Neuronal stem cell (in vitro differentiated cells): ENCODE results near the gene STRN4. TPM values are rescaled to one million over a fixed set of nuclear protein-coding genes. Genes with fewer than 3 reads are reported as not detected.

Experiments
- DNase-seq: peaks from one replicate; pipeline ENCODE4 v3.0.0-alpha.2; 2013; ENCODE audit warnings: low spot score
- H2AFZ ChIP-seq: one replicate; pipeline ENCODE4 v1.6.1; 2013; ENCODE audit warnings: mild to moderate bottlenecking, low read length, inconsistent platforms
- H2AK5ac ChIP-seq: 2 replicates; pipeline ENCODE4 v1.6.1; 2013; ENCODE audit warnings: low read depth, mild to moderate bottlenecking, inconsistent platforms, low read length, moderate library complexity, mixed read lengths
- H2BK120ac ChIP-seq: 2 replicates; pipeline ENCODE4 v1.6.1; 2013; ENCODE audit warnings: low read depth, mild to moderate bottlenecking, inconsistent platforms, low read length, moderate library complexity, mixed read lengths
- H2BK12ac ChIP-seq: one replicate; pipeline ENCODE4 v1.6.1; 2013; ENCODE audit warnings: low read length, inconsistent platforms
- H2BK15ac ChIP-seq: 2 replicates; pipeline ENCODE4 v1.6.1; 2013; ENCODE audit warnings: mild to moderate bottlenecking, low read length, inconsistent platforms, mixed read lengths
- H2BK5ac ChIP-seq: one replicate; pipeline ENCODE4 v1.6.1; 2013; ENCODE audit warnings: inconsistent platforms, mild to moderate bottlenecking, low read length, moderate library complexity
- H3K14ac ChIP-seq: one replicate; pipeline ENCODE4 v1.6.1; 2013; ENCODE audit warnings: low read length, inconsistent platforms
- H3K18ac ChIP-seq: 2 replicates; pipeline ENCODE4 v1.6.1; 2013; ENCODE audit warnings: low read length, inconsistent platforms
- H3K23ac ChIP-seq: 2 replicates; pipeline ENCODE4 v1.6.1; 2013; ENCODE audit warnings: low read depth, mild to moderate bottlenecking, mixed read lengths, low read length, inconsistent platforms; ENCODE audit not compliant: poor library complexity
- H3K27ac ChIP-seq: replicated peaks from 3 replicates; pipeline ENCODE4 v1.5.1; 2013; ENCODE audit warnings: low read length, inconsistent platforms
- H3K27me3 ChIP-seq, 3 experiments: 2 replicates each; pipeline ENCODE4 v1.6.1; 2013; ENCODE audit warnings: low read length in 3 of 3, mild to moderate bottlenecking in 2 of 3, inconsistent platforms in 1 of 3, low read depth in 1 of 3, mixed read lengths in 1 of 3, moderate library complexity in 1 of 3; ENCODE audit not compliant: control insufficient read depth in 3 of 3, insufficient read depth in 3 of 3
- H3K36me3 ChIP-seq, 2 donors: replicated peaks in 1 of 2; 2 replicates each; pipeline ENCODE4 v1.6.1; 2013; ENCODE audit warnings: low read length in 2 of 2; ENCODE audit not compliant: control insufficient read depth in 2 of 2, insufficient read depth in 2 of 2
- H3K4ac ChIP-seq: 2 replicates; pipeline ENCODE4 v1.6.1; 2013; ENCODE audit warnings: inconsistent platforms, mild to moderate bottlenecking, low read length, moderate library complexity
- H3K4me1 ChIP-seq, 2 donors: 1 replicate in 1 of 2; 2 replicates in 1 of 2; pipeline ENCODE4 v1.6.1; 2013; ENCODE audit warnings: low read length in 2 of 2, low read depth in 1 of 2; ENCODE audit not compliant: control insufficient read depth in 2 of 2, insufficient read depth in 1 of 2
- H3K4me2 ChIP-seq: one replicate; pipeline ENCODE4 v1.6.1; 2013; ENCODE audit warnings: mild to moderate bottlenecking, low read length, inconsistent platforms; ENCODE audit not compliant: insufficient read depth, poor library complexity, severe bottlenecking
- H3K4me3 ChIP-seq, 2 donors: 2 replicates each; pipeline ENCODE4 v1.5.1; 2013; ENCODE audit warnings: low read length in 2 of 2, mild to moderate bottlenecking in 2 of 2, inconsistent platforms in 1 of 2, moderate library complexity in 1 of 2
- H3K79me1 ChIP-seq: one replicate; pipeline ENCODE4 v1.6.1; 2013; ENCODE audit warnings: low read depth, mild to moderate bottlenecking, inconsistent platforms, low read length, moderate library complexity
- H3K9ac ChIP-seq: one replicate; pipeline ENCODE4 v1.6.1; 2013; ENCODE audit warnings: mild to moderate bottlenecking, low read depth, low read length, inconsistent platforms; ENCODE audit not compliant: poor library complexity
- H3K9me3 ChIP-seq, 2 donors: replicated peaks in 1 of 2; 2 replicates each; pipeline versions ENCODE3 to v1.6.1; 2013; ENCODE audit warnings: low read length in 2 of 2, mild to moderate bottlenecking in 2 of 2, inconsistent platforms in 1 of 2, low read depth in 1 of 2, mixed read lengths in 1 of 2, moderate library complexity in 1 of 2; ENCODE audit not compliant: control insufficient read depth in 2 of 2, insufficient read depth in 1 of 2
- H4K8ac ChIP-seq: one replicate; pipeline ENCODE4 v1.6.1; 2013; ENCODE audit warnings: low read depth, mild to moderate bottlenecking, inconsistent platforms, low read length, moderate library complexity
- H4K91ac ChIP-seq: one replicate; pipeline ENCODE4 v1.6.1; 2013; ENCODE audit warnings: low read length, low read depth, mild to moderate bottlenecking, inconsistent platforms; ENCODE audit not compliant: poor library complexity
- small RNA-seq: library from polyadenylated mRNA; stranded (forward); fragments of <200 nt; extraction: miRNeasy Mini kit (QIAGEN cat#:217004); gene quantifications from one replicate; pipeline ENCODE3, GENCODE V24; 2013; ENCODE audit not compliant: insufficient read depth

The STRN4 gene

DNA sequence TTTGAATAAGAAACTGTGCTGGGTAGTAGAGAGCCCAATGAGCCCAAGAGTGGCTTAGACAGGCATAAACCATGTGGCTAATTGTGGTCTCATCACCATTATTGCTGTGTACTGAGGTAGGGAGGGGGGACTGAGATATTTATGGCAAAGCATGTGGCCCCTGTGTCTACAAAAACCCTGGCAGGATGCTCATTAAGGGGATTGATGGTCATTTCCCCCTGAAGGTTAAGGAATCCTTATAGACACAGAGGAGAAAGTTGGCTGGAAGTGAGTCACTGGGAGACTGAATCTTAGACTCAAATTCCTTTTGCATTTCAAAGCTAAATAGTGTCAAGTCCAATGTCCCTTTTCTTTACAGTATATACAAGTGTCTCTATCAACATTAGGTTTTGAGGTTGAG, 75.4 kb downstream of the STRN4 start:
- Histone ChIP-seq H3K4me1 (no peaks in the 10 kb centered on the region), H3K9me3 (peaks cover 0 to 2% of the 10 kb centered on the region in 2 donors), H4K8ac (no peak overlapping the region), H4K91ac (no peak overlapping the region), H2AFZ (no peak overlapping the region), H3K14ac (no peak overlapping the region), H3K9ac (no peak overlapping the region), H2AK5ac (no peak overlapping the region), H2BK15ac (no peak overlapping the region), H2BK5ac (no peak overlapping the region), H3K27me3 (no peaks in the 10 kb centered on the region), H3K18ac (no peak overlapping the region), H3K4ac (no peak overlapping the region), H3K23ac (no peak overlapping the region), H3K27ac (no peak overlapping the region), H3K79me1 (no peaks in the 10 kb centered on the region), H3K36me3 (peaks cover 16 to 30% of the 10 kb centered on the region in 2 donors), H2BK12ac (no peak overlapping the region), H3K4me2 (no peak overlapping the region), H2BK120ac (no peak overlapping the region), H3K4me3 (no peak overlapping the region)
- no peak for DNase-seq

Small RNA genes lying within 50 kb of the gene (small RNA-seq; reads per million reads assigned to genes)
- not detected for gene MIR320E
- gene RF00019: not detected
- gene RN7SL364P: not detected
